AG04450 (cell line): ENCODE measurements around the gene KLRC3. TPM values are rescaled to one million over a fixed set of nuclear protein-coding genes. Genes with fewer than 3 reads are reported as not detected.
"Not testable (repeated sequence)": the region's sequence is repeated elsewhere in the genome, so short reads cannot be mapped to it uniquely, and the experiment has no call there.

Experiments used
- CTCF ChIA-PET: fragments of 300-600, 350-600 bp; formaldehyde crosslinking; extraction: SDS; loops from one replicate; lab custom pipeline; 2022; ENCODE audit warnings: antibody characterized with exemption, inconsistent platforms; lab: Charles Lee
- POLR2A ChIA-PET: fragments of 350-600 bp; formaldehyde crosslinking; extraction: SDS; loops from one replicate; lab custom pipeline; 2021; ENCODE audit warnings: antibody characterized with exemption, inconsistent platforms; lab: Yijun Ruan, JAX
- DNase-seq: peaks from one replicate; pipeline ENCODE4 v3.0.0-alpha.2; 2011; ENCODE audit warnings: low read depth, low spot score
- H3K27ac ChIP-seq: one replicate; pipeline ENCODE4 v1.5.1; 2012; ENCODE audit warnings: low read depth, low read length, control low read depth
- H3K27me3 ChIP-seq: one replicate; pipeline ENCODE4 v1.6.0; 2012; ENCODE audit warnings: low read length; ENCODE audit not compliant: control insufficient read depth, insufficient read depth
- H3K4me3 ChIP-seq: 2 replicates; pipeline ENCODE4 v1.5.1; 2011; ENCODE audit warnings: mild to moderate bottlenecking, low read depth, low read length, control low read depth
- H3K9me3 ChIP-seq: 2 replicates; pipeline ENCODE4 v1.5.1; 2012; ENCODE audit warnings: low read length; ENCODE audit not compliant: control insufficient read depth, insufficient read depth
- CTCF ChIP-seq: IDR thresholded peaks from 2 replicates; pipeline ENCODE4 v1.5.1; 2011; ENCODE audit warnings: low read depth, low read length, control low read depth, inconsistent platforms
- polyA plus RNA-seq: library from polyadenylated mRNA; depleted of rRNA; stranded (reverse); fragments of >200 nt; gene quantifications from 2 replicates; pipeline ENCODE4 v1.2.3, GENCODE V29; 2011

The KLRC3 gene
- polyA plus RNA-seq, 1 experiment = not detected

- Histone ChIP-seq H3K27me3 (no peaks in the 10 kb centered on the region), H3K27ac (no peak overlapping the region), H3K9me3 (no peaks in the 10 kb centered on the region), H3K4me3 (no peak overlapping the region)
- no peak for DNase-seq
- no peak for TF ChIP-seq CTCF
- ChIA-PET POLR2A (no interaction called here), CTCF (no interaction called here)
Measured at GRCh38 chr12:10454531-10454930, 34.1 kb upstream of the KLRC3 start.

- TF ChIP-seq CTCF = no peak
- Histone ChIP-seq H3K27me3 (no peaks in the 10 kb centered on the region), H3K4me3 (no peak within 1 kb of the TSS), H3K27ac (no peak within 1 kb of the TSS), H3K9me3 (no peaks in the 10 kb centered on the region)
- CTCF ChIA-PET = no interaction called here
- DNase-seq = no peak
- POLR2A ChIA-PET = no interaction called here
Measured at GRCh38 chr12:10453156-10453555, 32.8 kb upstream of the KLRC3 start, which contains the start of gene KLRC1. Gene KLRC1, minus strand, starts transcription at chr12:10453377. Its CDS starts 2,221 bp downstream, at chr12:10451156.

- no peak for DNase-seq
- Histone ChIP-seq H3K27ac (no peak overlapping the region), H3K9me3 (no peaks in the 10 kb centered on the region), H3K27me3 (no peaks in the 10 kb centered on the region), H3K4me3 (no peak overlapping the region)
- CTCF ChIA-PET = no interaction called here
- TF ChIP-seq CTCF = no peak
- POLR2A ChIA-PET = no interaction called here
Measured at GRCh38 chr12:10448236-10448635, 27.8 kb upstream of the KLRC3 start.

- H3K27ac ChIP-seq, H3K4me3 ChIP-seq, POLR2A ChIA-PET, DNase-seq, H3K27me3 ChIP-seq, H3K9me3 ChIP-seq, CTCF ChIA-PET: not testable (repeated sequence)
Measured at GRCh38 chr12:10446052-10446451, 25.7 kb upstream of the KLRC3 start.

- H3K27me3 ChIP-seq, H3K4me3 ChIP-seq, H3K9me3 ChIP-seq, DNase-seq, POLR2A ChIA-PET, H3K27ac ChIP-seq, CTCF ChIA-PET: not testable (repeated sequence)
Measured at GRCh38 chr12:10441144-10441543, 20.7 kb upstream of the KLRC3 start.

- H3K27ac ChIP-seq, CTCF ChIA-PET, H3K9me3 ChIP-seq, POLR2A ChIA-PET, H3K27me3 ChIP-seq, DNase-seq, H3K4me3 ChIP-seq: not testable (repeated sequence)
Measured at GRCh38 chr12:10439608-10440274, 19.3 kb upstream of the KLRC3 start.

GRCh38 chr12:10437601-10438000 is 17.2 kb upstream of the KLRC3 start:
- DNase-seq, H3K27me3 ChIP-seq, CTCF ChIA-PET, H3K9me3 ChIP-seq, H3K4me3 ChIP-seq, H3K27ac ChIP-seq, POLR2A ChIA-PET: not testable (repeated sequence)

- CTCF ChIA-PET, POLR2A ChIA-PET, DNase-seq, H3K27ac ChIP-seq, H3K27me3 ChIP-seq, H3K9me3 ChIP-seq, H3K4me3 ChIP-seq: not testable (repeated sequence)
Measured at GRCh38 chr12:10435816-10436215, 15.4 kb upstream of the KLRC3 start, which contains the start of gene KLRC2. Gene KLRC2, minus strand, starts transcription at chr12:10436010. Its CDS starts 24 bp downstream, at chr12:10435986.

GRCh38 chr12:10430623-10431022 is 10.2 kb upstream of the KLRC3 start:
- H3K27ac ChIP-seq, POLR2A ChIA-PET, H3K27me3 ChIP-seq, DNase-seq, H3K9me3 ChIP-seq, CTCF ChIA-PET, H3K4me3 ChIP-seq: not testable (repeated sequence)
